GM18873 (cell line): ENCODE measurements around the gene TMTC3.
"Not testable (repeated sequence)": the region's sequence is repeated elsewhere in the genome, so short reads cannot be mapped to it uniquely, and the experiment has no call there.

ENCODE experiments used
- ATAC-seq: cut with Tn5 transposase; IDR thresholded peaks from one replicate; pipeline ENCODE4 v1.9.1; 2021; ENCODE audit warnings: mild to moderate bottlenecking, moderate library complexity, moderate number of reproducible peaks; ENCODE audit not compliant: unreplicated experiment, low FRiP score

TMTC3 gene

DNA sequence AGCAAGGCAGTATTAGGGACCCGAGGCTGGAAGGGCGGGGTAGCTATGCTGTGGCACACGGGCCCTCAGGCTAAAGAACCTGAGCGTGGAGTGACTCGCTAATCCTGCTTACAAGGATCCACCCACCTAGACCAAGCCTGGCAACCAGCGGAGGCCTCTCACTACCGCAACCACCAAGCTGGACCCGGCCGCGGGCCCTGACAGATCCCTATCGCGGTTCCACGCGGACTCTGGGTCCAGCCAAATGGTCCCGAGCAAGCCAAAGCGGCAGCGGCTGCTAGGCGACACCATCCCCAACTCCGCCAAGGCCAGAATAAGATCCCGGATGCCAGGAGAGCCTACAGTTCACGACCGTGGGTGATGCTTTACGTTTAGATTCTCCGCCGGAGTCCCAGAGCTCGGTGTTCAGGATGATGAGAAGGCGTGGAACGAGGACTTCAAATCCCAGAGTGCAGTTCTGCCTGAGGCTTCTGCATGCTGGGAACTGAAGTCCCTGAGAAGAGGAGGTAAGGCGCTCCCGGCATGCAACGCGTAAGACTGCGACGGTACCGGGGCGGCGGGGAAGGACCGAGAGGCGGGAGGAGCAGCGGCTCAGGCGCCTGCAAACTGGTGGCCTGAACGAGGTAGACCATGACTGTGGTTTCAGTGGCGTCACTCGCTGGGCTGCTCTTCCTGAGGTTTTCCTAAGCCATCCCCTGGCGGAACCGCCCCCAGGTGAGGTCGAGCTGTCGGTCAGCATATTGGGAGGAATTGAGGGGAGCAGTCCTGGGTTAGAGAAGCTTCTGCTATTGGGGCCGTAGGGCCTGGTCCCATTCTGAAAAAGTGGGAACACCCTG is at the start of gene TMTC3, which contains the start of gene CEP290:
Gene TMTC3 (plus strand): TSS at position 534 of the 836 bp plus-strand sequence. CDS start 6,009 bp downstream, outside the sequence.
Gene CEP290 (minus strand): TSS at position 315 of the 836 bp plus-strand sequence. CDS start 781 bp downstream, outside the sequence.
- peak; percentile 98 for ATAC-seq

GRCh38 chr12:88092771-88093170 is 49.3 kb upstream of the TMTC3 start:
- no peak for ATAC-seq

DNA sequence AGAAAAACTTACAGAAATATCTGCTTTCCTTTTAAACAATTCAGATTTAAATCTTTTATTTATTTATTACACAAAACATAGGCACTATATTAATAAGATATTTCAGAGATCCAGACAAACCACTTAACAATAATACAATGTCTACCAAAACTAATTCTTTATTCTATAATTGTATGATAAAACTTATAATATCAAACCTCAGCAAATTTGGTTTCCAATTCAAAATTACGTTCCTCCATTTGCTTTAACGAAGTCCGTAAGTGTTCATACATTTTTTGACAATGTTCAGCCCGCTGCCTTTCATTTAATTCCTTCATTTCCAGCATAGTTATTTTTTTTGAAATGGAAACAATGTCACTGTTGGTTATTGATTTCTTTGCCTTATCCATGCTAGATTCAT is 48.5 kb upstream of the TMTC3 start:
- ATAC-seq: no peak

DNA sequence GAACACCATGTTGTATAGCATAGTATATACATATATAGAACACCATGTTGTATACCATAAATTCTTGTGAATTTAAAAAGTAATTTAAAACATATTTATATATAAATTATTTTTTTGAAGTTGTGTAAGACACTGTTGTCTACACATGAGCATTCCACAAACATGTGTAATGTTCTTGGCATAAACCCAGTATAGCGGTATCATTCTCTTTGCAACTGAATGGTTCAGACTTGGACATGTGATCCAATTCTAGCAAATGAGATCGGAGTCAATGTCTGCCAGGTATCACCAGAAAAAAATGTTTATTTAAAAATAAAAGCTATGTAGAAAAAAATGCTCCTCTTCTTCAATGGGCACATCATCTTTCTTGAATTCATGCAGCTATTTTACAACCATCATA is 34.1 kb upstream of the TMTC3 start:
- no peak for ATAC-seq

DNA sequence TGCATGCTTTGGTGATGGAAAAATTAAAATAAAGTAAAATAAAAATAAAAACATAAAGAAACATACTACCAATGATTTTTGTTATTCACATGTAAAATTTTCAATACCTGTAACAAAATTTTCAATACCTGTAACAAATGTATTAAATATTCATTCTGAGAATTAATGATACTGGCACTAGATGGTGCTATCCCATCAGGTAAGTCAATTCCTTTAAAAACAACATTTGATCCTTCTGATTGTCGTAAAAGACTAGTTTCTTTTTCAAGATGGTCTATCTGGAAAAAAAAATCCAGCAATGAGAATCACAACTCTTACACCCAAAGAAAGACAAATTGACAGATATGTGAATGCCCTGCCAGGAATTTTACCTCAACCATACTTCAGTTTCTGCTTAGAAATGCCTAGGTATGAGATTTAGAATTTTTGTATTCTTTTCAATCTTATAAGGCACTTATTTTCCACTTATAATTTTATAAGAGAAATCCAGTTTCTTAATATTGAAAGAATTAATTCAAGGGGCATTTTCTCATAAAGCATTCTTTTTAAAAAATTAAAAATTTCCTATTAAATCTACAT is 30.9 kb upstream of the TMTC3 start:
- no peak for ATAC-seq

GRCh38 chr12:88113871-88114270 is 28.2 kb upstream of the TMTC3 start:
- ATAC-seq: no peak

DNA sequence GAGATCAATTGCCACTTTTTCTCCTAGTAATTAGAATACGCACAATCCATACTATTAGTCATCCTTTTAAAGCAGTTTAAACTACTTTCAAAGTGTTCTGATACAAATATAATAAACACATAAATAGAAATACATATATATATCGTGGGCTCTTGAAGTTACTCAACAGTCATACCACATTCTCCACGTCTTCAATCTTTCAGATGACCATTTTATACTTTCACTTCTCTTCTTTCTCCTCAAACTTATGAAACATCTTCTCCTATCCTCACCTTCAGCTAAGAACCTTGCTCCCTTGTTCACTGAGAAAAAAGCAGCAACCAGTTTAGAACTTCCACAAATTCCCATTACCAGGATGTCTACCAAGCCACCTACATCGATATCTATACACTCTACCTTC is 19.4 kb upstream of the TMTC3 start:
- no peak for ATAC-seq

DNA sequence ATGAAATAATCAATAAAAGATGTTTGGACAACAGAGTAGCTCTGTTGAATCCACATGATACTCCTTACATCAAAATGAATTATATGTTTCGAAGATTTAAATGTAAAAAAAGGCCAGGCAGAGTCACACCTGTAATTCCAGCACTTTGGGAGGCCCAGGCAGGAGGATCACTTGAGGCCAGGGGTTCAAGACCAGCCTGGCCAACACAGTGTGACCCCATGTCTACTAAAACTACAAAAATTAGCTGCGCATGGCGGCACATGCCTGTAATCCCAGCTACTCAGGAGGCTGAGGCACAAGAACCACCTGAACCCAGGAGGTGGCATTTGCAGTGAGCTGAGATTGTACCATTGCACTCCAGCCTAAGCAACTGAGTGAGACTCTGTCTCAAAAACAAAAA is 15.0 kb upstream of the TMTC3 start:
- ATAC-seq: no peak

DNA sequence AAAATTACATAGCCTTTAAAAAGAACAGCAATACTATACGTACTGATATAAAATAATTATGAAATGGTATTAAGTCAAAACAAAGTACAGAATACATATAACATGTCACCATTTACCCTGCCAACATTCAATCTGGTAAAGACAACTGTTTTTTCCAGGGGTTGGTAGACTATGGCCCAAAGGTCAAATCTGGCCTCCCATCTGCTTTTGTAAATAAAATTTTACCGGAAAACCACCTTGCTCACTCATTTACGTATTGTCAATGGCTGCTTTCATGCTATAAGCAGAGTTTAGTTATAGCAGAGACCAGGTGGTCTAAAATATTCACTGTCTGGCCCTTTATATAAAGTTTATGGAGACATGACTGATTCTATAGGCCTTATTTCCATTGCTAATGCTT is 14.3 kb upstream of the TMTC3 start:
- ATAC-seq: no peak

DNA sequence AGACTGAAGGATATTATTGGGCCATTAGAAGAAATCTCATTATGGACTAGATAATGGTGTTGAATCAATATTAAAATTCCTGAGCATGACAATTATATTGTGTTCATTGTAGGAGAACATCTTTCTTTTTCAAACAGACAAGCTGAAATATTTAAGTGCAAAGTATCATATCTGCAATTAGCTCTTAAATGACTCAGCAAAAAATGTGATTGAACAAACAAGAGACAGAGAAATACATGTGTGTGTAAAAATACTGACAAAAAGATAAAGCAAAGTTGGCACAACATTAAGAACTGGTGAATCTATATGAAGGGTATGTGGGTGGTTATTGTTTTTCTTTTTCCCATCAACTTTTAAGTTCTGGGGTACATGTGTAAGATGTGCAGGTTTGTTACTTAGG is 9.7 kb upstream of the TMTC3 start:
- ATAC-seq: no peak

DNA sequence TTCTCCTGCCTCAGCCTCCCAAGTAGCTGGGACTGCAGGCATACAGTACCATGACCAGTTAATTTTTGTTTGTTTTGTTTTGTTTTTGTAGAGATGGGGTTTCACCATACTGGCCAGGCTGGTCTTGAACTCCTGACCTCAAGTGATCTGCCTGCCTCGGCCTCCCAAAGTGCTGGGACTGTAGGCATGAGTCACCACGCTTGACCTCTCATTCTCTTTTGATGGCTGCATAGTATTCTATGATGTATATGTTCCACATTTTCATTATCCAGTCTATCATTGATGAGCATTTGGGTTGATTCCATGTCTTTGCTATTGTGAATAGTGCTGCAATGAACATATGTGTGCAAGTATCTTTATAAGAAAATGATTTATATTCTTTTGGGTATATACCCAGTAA is 8.9 kb upstream of the TMTC3 start:
- not testable (repeated sequence) for ATAC-seq

DNA sequence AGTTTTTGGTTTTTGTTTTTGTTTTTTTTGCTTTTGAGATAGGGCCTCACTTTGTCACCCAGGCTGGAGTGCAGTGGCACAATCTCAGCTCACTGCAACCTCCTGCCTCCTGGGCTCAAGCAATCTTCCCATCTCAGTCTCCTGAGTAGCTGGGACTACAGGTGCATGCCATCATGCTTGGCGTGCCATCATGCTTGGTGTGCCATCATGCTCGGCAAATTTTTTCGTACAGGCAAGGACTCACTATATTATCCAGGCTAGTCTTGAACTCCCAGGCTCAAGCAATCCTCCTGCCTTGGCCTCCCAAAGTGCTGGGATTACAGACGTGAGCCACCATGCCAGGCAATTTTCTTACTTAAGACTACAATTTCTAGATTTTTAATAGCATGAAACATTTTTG is 2.4 kb upstream of the TMTC3 start:
- not testable (repeated sequence) for ATAC-seq

DNA sequence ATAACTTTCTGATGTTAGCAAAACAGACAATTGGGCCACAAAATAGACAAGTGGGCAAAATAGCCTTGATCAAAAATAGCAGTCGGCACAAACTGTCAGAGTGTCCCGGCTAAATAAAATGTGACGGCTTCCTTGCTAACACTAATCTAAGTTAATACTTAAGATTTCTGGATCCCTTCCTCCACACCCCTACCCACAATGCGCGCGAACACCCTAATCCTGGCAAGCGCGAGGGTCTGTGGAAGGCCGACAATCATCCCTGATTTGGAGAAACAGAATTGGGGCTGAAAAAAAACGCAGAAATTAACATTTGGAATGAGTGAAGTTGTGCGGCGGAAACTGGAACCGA is 708 bp upstream of the TMTC3 start:
- no peak for ATAC-seq

- ATAC-seq: no peak
Measured at GRCh38 chr12:88142610-88142991, 494 bp downstream of the TMTC3 start.

GRCh38 chr12:88144037-88144436 is 1.9 kb downstream of the TMTC3 start:
- no peak for ATAC-seq

DNA sequence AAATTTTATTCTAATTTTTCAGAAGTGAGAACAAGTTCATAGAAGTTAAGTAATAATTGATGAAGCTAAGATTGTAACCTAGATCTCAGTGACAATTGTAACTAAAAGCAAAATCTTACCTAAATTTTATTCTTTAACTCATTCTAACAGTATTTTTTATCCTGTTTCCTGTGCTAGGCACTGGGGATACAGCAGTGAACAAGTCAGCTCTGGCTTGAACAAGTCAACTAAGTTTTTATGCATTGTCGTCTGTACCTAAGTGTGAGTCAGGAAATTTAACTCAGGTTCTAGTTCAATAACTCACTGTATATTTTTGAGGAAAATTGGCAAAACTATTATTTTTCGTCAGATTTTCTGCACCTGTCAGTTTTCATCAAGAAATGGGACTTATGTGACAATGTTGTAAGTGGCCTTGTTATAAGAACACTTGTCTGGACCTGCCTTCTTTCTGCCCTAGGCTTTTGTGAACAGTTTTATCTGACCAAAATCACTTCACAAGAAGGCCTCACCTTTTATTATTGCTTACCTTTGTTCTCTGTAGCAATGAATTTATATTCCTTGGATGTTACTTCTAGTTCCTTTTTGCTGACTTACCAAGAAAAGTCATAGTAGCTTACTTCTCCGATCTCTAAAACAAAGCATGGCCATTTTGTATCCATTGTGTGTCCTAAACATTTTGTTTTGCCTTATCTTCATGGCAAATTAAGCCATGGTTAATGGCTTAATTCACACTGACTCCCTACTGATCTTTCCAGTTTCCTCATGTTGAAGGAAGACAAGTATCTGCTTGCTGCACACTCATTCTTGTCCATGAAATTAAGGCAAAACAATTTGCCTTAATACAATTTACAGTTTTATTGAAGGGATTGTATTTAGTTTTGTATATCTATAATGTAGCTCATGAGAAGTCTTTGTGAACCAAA is 2.7 kb downstream of the TMTC3 start:
- no peak for ATAC-seq

DNA sequence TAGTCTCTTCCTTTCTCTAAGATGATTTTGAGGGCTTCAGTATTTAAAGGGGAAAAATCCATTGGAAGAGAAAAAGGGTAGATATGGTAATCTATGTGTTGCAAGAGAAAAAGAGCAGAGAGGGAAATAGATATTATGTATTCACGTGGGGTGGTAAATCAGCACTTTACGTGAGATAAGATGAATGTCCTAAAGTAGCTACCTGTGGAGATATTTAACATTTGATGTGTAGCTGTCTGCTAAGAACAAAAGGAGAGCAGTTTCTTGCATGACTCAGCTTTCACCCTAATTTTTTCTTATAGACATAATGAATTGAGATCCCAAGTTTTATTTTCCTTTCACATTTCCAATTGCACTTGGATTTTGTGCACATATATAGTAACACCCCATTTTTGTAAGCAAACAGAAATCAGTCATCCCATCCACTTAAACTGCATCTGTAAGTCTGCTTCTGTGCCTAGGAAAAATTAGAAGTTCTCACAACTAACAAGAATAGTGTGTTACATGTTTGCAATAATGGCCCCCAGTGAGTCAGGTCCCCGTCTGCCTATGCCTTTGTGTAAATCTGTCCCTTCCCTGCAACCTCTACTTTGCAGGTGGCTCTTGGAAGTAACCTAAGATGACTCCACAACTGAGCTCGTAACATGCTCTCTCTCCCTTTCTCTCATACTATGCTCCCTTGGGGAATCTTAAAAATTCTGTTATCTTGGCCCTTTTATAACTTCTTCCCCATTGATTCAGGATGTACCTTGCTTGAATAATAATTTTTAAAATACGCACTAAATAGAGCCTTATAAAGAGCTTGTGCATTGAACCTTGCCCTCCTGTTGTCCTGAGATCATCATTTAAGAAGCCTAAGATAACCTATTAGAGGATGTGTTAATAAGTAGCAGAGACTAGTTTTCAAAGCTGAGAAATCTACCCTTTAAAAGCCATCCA is 3.7 kb downstream of the TMTC3 start:
- no peak for ATAC-seq

- no peak for ATAC-seq
Measured at GRCh38 chr12:88150063-88150462, 8.0 kb downstream of the TMTC3 start.

DNA sequence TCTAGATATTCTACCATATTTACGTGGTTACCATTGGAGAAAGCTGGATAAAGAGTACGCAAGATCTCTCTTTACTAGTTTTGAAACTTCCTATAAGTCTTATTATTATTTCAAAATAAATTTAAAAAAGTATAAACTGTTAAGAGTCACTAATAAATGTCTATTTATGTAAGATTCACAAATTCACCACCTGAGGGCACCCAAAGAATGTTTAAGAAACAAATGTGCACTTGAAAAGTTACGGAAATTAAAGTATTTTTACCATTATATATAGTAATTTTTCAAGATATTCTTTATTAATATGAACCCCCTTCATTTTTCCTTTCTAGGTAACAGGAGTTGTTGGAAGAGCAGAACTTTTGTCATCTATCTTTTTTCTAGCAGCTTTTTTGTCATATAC is 11.9 kb downstream of the TMTC3 start:
- ATAC-seq: no peak

- no peak for ATAC-seq
Measured at GRCh38 chr12:88156075-88156654, 14.1 kb downstream of the TMTC3 start.
